ENCODE measurements around the gene PLD1. TPM values are rescaled to one million over a fixed set of nuclear protein-coding genes. Genes with fewer than 3 reads are reported as not detected.

The PLD1 gene
- total and polyA plus RNA-seq, 10 of the 15 experiments (the other 5 are each of a cell fraction or from before 2014, with no cell fraction given) = 2.9 to 108 (median 3.6) TPM

- TF ChIP-seq BCL3 (IDR thresholded peaks at IDR 0.05; ENCODE audit: borderline replicate concordance, insufficient read depth, low read depth, low read length, poor library complexity, severe bottlenecking) (no peak), MYC (IDR thresholded peaks at IDR 0.05; ENCODE audit: insufficient read depth, insufficient read length, insufficient replicate concordance, low read length, severe bottlenecking) (no peak), GABPA (IDR thresholded peaks at IDR 0.05; ENCODE audit: low read depth) (no peak)
These were observed 127.5 kb downstream of the PLD1 start (continued) for GRCh38 chr3:171682743-171683142.

GRCh38 chr3:171680726-171681411, 129.4 kb downstream of the PLD1 start:
- DNase-seq (ENCODE audit: low read depth, low spot score) (no peak), FAIRE-seq (no peak), ATAC-seq (no peak)
- H3K4me2 ChIP-seq (ENCODE audit: control insufficient read depth, insufficient read depth) = no peak overlapping the region
- no peak overlapping the region for H3K27ac ChIP-seq (ENCODE audit: control insufficient read depth, insufficient read depth)
- ChIA-PET RAD21 (ENCODE audit: unreplicated experiment) (interaction anchor here (0.7 to 2.9 kb wide), 2 partner anchors 92 to 630 kb away, joined by 3 to 8 read pairs; no protein-coding TSS in a partner anchor), CTCF (interaction anchor here (0.7 to 2.1 kb wide), 3 partner anchors 91 to 153 kb away, joined by 3 to 6 read pairs (median 3); no protein-coding TSS in a partner anchor), POLR2A (interaction anchor here (0.7 kb wide), 1 partner anchor 61 kb away, joined by 5 read pairs; no protein-coding TSS in a partner anchor), SMC1A (ENCODE audit: uncharacterized antibody, unreplicated experiment) (interaction anchor here (0.6 to 4.5 kb wide), 7 partner anchors 9 to 149 kb away, joined by 3 to 22 read pairs (median 4); no protein-coding TSS in a partner anchor)
- intact Hi-C loops (cut with micrococcal nuclease; ENCODE audit: unreplicated experiment) = no loop called here
- H3K27me3 ChIP-seq (replicated peaks in 1 of 2; ENCODE audit: control insufficient read depth in 2 of 2, insufficient read depth in 2 of 2, low read length in 1 of 2) = no peaks in the 10 kb centered on the region; a peak in 1 of 4 replicates
- 39% methylated on average over 6 of the region's 6 CpGs for WGBS (ENCODE audit: insufficient coverage, insufficient replicate concordance, low lambda C conversion rate, missing lambda C conversion rate)
- peaks cover 0 to 1% of the 10 kb centered on the region in 2 experiments; a peak in 1 of 4 replicates for H3K36me3 ChIP-seq (ENCODE audit: control insufficient read depth in 2 of 2, insufficient read depth in 2 of 2, low read length in 1 of 2)
- no TSS peak for BruUV-seq (replicated peaks)
- H3K4me1 ChIP-seq (ENCODE audit: control insufficient read depth, insufficient read depth, low read length) = no peaks in the 10 kb centered on the region
- in situ Hi-C loops (cut with MboI) = no loop called here
- no peak overlapping the region for H3K9ac ChIP-seq (ENCODE audit: control insufficient read depth, insufficient read depth, low read length)
- no peaks in the 10 kb centered on the region for H4K20me1 ChIP-seq (ENCODE audit: control insufficient read depth, insufficient read depth)
- no peaks in the 10 kb centered on the region for H3K79me2 ChIP-seq (ENCODE audit: control insufficient read depth, insufficient read depth, low read length)
- H3K9me3 ChIP-seq (replicated peaks; ENCODE audit: control insufficient read depth, insufficient read depth, low read length) = no peaks in the 10 kb centered on the region
- H3K4me3 ChIP-seq = no peak overlapping the region
- H2AFZ ChIP-seq (ENCODE audit: control insufficient read depth, low read depth, low read length) = no peak overlapping the region
- TF ChIP-seq SUZ12 (IDR thresholded peaks at IDR 0.05; ENCODE audit: unreplicated experiment) (no peak), E4F1 (IDR thresholded peaks at IDR 0.05; ENCODE audit: borderline replicate concordance, partially characterized antibody) (no peak), DPF2 (IDR thresholded peaks at IDR 0.05) (no peak), MYC (IDR thresholded peaks at IDR 0.05; ENCODE audit: insufficient read depth, insufficient read length, insufficient replicate concordance, low read length, severe bottlenecking) (no peak), TCF3 (IDR thresholded peaks at IDR 0.05; ENCODE audit: borderline replicate concordance, insufficient read depth, low read depth, low read length) (no peak), SMAD1 (IDR thresholded peaks at IDR 0.05; ENCODE audit: low read depth, partially characterized antibody) (no peak), CEBPZ (IDR thresholded peaks at IDR 0.05; ENCODE audit: low read depth, low read length) (no peak), FOXK2 (IDR thresholded peaks at IDR 0.05) (no peak), PML (IDR thresholded peaks at IDR 0.05; ENCODE audit: low read length) (no peak)

Data from GM12878 (cell line).